RPMI8226 (cell line): Measurements from ENCODE around the gene YTHDF1.
"Not testable (repeated sequence)": the region's sequence is repeated elsewhere in the genome, so short reads cannot be mapped to it uniquely, and the experiment has no call there.

Source experiments
- DNase-seq: peaks from one replicate; pipeline ENCODE4 v3.0.0-alpha.2; 2015

YTHDF1 gene

DNA sequence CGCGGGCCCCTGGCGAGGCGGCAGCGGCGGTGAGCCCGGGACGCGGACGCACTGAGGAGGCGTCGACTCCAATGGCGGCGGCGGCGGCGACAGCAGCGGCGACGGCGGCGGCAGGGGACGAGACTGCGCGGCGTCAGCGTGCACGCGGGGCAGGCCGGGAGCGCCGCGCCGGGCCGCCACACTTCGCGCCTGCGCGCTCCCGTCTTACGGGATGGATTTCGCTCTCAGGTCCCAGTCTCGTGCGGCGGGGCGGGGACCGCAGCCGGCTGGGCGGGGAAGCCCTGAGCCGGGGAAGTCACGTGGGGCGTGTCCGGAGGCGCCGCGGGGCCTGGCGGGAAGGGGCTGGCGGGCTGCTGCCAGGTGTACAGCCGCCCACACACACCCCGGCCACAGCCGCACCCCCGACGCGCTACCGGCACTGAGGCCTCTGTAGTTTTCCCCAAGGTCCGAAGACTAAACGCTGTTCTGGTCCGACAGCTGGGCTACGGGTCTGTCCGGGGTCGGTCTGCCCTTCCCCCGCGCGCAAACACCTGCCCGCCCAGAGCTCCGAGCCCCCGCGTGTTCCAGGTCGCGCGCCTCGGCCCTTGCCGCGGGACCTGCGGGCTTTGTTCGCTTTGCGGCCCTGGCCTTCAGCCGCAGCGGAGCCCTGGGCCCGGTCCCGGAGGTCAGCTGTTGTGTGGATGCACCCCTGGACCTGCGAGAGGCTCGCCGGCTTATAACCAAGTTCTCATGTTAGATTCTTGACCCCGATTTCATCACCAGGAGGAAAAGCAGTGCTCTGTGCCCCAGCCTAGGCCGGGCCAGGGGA is at the start of gene YTHDF1:
TSS of gene YTHDF1 (minus strand) at position 91 of the 808 bp plus-strand sequence. CDS start 239 bp downstream, outside the sequence.
- peak; percentile 98 for DNase-seq

DNA sequence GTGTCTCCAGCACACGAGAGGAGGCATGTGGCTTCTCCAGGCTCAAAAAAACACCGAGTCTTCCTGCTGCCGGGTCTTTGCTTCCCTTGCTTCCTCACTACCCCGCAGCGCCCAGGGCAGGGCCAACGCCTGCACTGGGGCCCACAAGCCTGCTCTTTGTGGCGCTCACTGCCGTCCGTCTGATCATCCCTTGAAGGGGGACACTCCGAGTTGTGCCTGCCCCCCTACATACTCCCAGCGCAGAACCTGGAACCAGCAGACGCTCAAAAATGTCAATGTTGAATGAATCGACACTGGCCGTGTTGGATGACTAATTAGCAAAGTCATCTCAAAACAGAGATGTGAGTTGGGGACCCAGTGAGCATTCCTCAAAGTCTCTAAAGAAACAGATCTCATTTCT is 48.6 kb upstream of the YTHDF1 start:
- no peak for DNase-seq

- DNase-seq: no peak
Measured at GRCh38 chr20:63264000-63264399, 48.1 kb upstream of the YTHDF1 start.

- DNase-seq: peak; percentile 65
Measured at GRCh38 chr20:63262836-63263235, 46.9 kb upstream of the YTHDF1 start.

GRCh38 chr20:63261795-63262528 is 46.0 kb upstream of the YTHDF1 start:
- no peak for DNase-seq

- DNase-seq: no peak
Measured at GRCh38 chr20:63261060-63261794, 45.3 kb upstream of the YTHDF1 start.

DNA sequence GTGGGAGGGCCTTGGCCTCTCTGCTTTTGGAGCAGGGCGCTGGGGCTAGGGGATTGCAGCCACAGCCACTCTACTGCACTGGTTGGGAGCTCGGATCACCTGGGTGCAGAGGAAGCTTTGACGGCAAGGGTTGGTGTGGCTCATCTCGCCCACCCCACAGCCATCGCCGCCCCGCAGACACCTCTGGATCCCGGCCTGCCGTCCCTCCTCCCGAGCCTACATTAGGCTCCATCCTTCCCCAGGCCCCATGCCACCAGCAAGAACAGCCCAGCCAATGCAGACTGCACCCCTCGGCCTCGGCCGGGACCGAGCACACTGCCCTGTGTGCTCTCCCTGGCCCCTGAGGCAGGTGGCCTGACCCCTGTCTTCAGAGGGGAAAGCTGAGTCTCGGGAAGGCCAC is 44.6 kb upstream of the YTHDF1 start:
- DNase-seq: no peak

- DNase-seq: no peak
Measured at GRCh38 chr20:63259734-63260460, 44.0 kb upstream of the YTHDF1 start.

DNA sequence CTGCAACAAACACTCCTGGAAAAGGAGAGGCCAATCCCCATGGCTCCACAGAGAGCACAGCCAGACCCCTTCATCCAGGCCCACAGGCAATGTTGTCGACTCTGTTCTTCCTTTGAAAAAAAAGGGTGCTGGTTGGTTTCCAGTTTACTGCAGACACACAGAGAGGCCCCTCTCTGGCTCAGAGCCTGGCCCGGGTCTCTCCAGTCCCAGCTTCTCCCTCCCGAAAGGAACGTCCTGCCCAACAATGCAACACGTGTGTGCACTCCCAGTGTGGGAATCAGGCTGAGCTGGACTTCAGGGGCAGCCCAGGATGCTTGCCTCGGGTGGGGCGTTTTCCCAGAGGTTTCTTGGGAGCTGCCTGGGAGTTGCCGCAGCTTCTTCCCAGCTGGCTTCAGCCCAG is 42.9 kb upstream of the YTHDF1 start:
- no peak for DNase-seq

DNA sequence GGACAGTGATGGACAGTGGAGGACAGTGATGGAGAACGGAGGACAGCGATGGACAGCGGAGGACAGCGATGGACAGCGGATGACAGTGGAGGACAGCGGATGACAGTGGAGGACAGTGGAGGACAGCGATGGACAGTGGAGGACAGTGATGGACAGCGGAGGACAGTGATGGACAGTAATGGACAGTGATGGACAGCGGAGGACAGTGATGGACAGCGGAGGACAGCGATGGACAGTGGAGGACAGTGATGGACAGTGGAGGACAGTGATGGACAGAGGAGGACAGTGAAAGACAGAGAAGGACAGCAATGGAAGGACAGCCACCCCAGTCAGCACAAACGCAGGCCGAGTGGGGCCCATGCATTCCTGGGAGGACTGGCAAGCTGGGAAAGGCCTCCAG is 41.7 kb upstream of the YTHDF1 start:
- DNase-seq: no peak

- no peak for DNase-seq
Measured at GRCh38 chr20:63256954-63257353, 41.0 kb upstream of the YTHDF1 start.

DNA sequence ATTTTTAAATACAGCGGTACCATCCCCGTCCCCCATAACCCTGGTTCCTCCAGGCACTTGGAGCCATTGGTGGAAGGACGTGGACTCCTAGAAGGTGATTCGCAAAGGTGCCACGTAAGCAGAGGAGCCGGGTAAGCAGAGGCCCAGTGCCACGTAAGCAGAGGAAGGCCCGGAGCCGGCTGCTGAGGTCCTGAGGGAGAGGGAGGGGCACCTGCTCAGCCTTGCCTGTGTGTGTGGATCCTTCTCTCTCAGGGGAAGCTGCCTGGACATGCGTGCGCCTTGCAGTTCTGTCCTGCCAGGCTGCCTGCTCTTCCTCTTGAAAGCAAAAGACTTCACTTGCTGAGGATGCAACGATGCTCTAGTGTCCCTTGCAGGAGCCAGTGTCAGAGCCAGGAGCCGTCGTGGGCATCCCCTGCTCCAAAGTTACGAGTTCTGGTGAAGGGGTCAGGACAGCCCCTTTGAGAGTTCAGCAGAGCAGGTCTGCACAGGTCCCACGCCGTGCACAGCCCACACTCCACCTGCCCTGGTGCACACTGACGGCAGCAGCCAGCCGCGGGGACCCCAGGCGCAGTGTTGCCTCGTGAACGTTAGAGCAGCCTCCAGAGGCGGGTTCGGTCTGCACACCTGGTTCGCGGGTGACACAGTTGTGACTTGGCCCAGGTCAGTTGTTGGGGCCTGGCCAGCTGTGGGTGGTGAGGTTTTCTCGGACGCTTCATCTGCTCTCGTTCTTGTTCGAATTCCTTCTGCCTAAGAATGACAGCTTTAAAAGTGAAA is 40.2 kb upstream of the YTHDF1 start:
- DNase-seq: peak; percentile 78

GRCh38 chr20:63254606-63255384 is 38.9 kb upstream of the YTHDF1 start:
- no peak for DNase-seq

GRCh38 chr20:63254232-63254605 is 38.3 kb upstream of the YTHDF1 start, which contains the start of gene NKAIN4:
TSS of gene NKAIN4 (minus strand) at chr20:63254463. CDS start at chr20:63254450, 13 bp downstream.
- DNase-seq: no peak

GRCh38 chr20:63253438-63254231 is 37.7 kb upstream of the YTHDF1 start:
- no peak for DNase-seq

DNA sequence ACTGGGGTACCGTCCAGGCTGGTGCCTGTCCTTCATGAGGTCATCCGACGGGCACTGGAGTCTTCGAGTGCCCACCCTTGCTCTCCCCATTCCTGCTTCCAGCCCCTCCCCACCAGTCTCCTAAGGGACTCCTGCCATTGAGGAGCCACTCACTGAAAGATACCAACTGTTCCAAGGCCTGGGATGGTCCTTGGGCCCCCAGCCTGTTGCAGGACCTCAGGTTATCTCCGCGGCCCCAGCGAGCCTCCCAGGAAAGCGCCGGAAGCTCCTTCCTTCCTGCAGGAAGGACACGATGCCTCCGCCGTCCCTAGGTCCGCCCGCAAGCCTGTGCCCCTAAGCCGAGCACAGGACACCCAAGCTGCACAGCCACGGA is 37.1 kb upstream of the YTHDF1 start:
- no peak for DNase-seq

DNA sequence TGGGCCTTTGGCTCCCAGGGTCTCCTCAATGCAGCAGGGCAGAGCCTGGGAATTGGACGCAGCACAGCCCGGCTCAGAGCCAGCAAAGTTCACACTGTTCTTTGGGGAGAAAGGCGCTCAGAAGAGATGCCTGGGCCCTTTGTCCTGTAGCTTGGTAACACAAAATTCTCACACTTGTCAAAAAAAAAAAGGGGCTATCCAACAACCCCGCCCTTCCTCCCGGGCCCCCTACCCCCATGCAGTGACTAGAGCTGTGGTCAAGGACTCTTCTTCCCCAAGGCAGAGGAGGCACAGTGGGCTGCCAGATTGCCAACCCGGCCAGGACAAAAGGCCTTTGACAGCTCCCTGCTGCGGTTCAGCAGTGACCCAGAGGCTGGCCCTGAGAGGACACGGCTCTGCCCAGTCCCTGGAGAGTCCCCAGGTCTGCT is 36.4 kb upstream of the YTHDF1 start:
- DNase-seq: no peak

DNA sequence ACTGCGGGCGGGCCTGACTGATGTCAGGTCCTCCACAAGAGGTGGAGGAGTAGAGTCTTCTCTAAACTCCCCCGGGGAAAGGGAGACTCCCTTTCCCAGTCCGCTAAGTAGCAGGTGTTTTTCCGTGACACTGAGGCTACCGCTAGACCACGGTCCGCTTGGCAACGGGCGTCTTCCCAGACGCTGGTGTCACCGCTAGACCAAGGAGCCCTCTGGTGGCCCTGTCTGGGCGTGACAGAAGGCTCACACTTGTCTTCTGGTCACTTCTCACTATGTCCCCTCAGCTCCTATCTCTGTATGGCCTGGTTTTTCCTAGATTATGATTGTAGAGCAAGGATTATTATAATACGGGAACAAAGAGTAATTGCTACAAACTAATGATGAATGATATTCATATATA is 35.4 kb upstream of the YTHDF1 start:
- not testable (repeated sequence) for DNase-seq

DNA sequence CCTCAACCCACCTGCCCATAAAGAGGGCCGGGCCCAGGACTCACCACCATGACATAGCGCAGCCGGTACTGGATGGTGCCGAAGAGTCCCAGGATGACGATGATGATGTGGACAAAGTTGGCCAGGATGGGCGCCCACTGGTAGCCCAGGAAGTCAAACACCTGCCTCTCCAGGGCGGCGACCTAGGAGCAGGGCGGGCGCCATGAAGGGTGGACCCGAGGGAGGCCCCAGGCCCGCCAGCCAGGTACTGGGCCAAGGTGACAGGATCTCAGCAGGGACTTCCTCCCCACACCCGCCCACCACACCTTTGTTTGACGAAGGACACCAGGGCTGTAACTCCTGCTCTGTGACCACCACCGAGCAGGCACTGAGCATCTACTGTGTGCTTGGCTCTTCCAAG is 34.0 kb upstream of the YTHDF1 start:
- DNase-seq: no peak
